ENCODE measurements around the gene ELOB.

The ELOB gene

GRCh38 chr16:2782583-2783351 lies 5.7 kb upstream of the ELOB start:
- no peak for DNase-seq

GRCh38 chr16:2779978-2780898 lies 3.2 kb upstream of the ELOB start:
- DNase-seq: no peak

- DNase-seq: no peak
These were observed 2.3 kb upstream of the ELOB start for GRCh38 chr16:2779151-2779920.

- no peak for DNase-seq
These were observed 1.5 kb upstream of the ELOB start for GRCh38 chr16:2778630-2778958.

GRCh38 chr16:2777903-2778629 lies 986 bp upstream of the ELOB start:
- peak; percentile 32 to 36 for DNase-seq

GRCh38 chr16:2776500-2777139 lies 460 bp downstream of the ELOB start:
- peak; percentile 31 to 38 for DNase-seq

- no peak for DNase-seq
These were observed 1.1 kb downstream of the ELOB start for GRCh38 chr16:2775765-2776499.

- DNase-seq: no peak
These were observed 1.9 kb downstream of the ELOB start for GRCh38 chr16:2775131-2775716.

GRCh38 chr16:2774161-2774891 lies 2.8 kb downstream of the ELOB start:
- DNase-seq: no peak

- no peak for DNase-seq
These were observed 3.7 kb downstream of the ELOB start for GRCh38 chr16:2773188-2773968.

GRCh38 chr16:2771496-2772402 lies 5.3 kb downstream of the ELOB start:
- no peak for DNase-seq

- DNase-seq: no peak
These were observed 6.8 kb downstream of the ELOB start for GRCh38 chr16:2770057-2770951.

- no peak for DNase-seq
These were observed 7.4 kb downstream of the ELOB start for GRCh38 chr16:2769675-2770056.

GRCh38 chr16:2769100-2769529 lies 8.0 kb downstream of the ELOB start:
- DNase-seq: no peak

- DNase-seq: no peak
These were observed 8.5 kb downstream of the ELOB start for GRCh38 chr16:2768403-2769089.

- DNase-seq: no peak
These were observed 9.2 kb downstream of the ELOB start for GRCh38 chr16:2767891-2768290.

All from activated CD4-positive, alpha-beta T cell treated with anti-CD3 and anti-CD28 coated beads, Interleukin-2, amount 50 U/mL, for 48 hours (primary cell).